OCI-M1 (cell line): Measurements from ENCODE around the gene CORIN.

Source experiments
- DNase-seq: peaks from one replicate; lab custom pipeline; 2025; lab: John Stamatoyannopoulos, UW

CORIN gene

DNA sequence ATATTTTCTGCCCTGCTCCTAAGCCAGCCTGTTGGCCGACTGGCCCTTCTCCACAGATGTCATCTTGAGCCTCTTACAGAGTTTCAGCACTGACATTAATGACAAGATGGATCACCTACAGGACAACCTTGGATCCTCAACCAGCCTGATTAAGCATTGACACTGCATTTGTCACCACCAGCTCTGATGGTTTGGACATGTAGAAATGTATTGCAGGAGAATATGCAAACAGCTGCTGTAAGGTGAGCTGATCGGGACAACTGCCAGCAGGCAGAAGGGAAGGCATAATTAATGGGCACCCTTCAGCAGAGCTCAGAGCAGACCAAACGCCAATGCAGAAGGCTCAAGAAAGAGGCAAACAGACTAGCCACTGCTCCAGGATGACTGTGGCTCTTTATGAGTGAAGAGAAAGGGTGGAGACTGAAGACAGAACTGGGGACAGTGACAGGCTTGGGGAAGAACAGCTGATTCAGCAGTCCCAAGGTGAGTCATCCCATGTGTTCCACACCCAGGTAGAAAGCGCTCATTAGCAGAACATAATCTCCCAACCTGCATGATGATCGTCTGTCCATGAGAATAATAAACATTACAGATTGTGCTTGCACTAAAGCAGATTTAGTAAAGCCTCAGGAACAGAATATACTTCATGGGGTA lies 6.7 kb downstream of the CORIN start:
- DNase-seq: no peak

DNA sequence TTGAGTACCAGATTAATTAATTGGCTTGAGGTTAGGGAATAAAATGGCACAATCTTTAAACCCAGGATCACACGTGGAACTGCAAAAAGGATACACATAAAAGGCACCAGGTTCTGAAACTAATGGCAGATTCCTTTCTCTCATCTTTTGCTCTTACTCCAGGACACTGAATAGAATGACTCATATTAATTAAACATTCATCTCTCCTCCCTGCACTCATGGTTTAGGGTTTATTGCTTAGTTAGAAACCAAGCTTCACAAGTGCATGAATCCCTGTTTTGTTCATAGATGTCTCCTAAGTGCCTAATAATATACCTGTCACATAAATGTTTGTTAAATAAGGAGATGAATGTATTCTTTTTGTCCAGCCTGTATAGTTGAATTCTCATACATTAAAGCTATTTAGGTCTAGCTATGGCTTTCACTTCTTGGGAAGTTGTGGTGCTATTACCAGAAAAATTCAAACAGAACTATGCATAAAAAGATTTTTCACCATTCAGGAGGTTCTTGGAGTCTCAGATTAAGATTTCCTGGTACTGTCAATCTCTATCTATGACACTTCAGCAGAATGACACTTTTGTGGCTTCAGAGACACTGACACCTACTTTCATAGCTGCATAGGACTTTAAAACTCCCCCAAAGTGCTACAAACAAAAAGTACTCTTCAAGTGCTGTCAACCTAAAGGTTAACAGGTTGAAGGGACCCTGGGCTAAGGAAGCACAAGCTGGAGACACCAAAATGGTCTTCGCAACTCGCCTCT lies 7.4 kb downstream of the CORIN start:
- DNase-seq: no peak

GRCh38 chr4:47829438-47829837 lies 8.4 kb downstream of the CORIN start:
- no peak for DNase-seq

GRCh38 chr4:47827343-47828047 lies 10.4 kb downstream of the CORIN start:
- DNase-seq: peak; percentile 7

- DNase-seq: no peak
Measured at GRCh38 chr4:47824840-47825239, 13.0 kb downstream of the CORIN start.

DNA sequence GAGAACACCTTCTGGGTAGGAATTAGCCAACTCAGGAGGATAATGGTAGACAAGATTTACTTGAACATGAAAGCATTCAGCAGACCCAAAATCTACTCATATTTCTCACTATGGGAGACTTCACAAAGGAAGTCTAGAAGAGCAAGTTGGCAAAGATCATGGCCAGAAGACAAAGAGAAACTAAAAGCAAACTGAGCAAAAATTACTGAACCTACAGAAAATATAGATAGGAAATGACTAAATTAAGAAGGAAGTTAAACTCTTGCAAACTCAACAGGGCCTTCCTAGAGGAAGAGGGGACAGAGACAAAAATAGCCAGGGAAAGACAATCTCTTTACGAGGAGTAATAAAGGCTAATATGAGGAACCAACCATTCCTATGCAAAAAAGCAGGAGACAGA lies 18.7 kb downstream of the CORIN start:
- peak; percentile 46 for DNase-seq

GRCh38 chr4:47817275-47817674 lies 20.6 kb downstream of the CORIN start:
- no peak for DNase-seq

DNA sequence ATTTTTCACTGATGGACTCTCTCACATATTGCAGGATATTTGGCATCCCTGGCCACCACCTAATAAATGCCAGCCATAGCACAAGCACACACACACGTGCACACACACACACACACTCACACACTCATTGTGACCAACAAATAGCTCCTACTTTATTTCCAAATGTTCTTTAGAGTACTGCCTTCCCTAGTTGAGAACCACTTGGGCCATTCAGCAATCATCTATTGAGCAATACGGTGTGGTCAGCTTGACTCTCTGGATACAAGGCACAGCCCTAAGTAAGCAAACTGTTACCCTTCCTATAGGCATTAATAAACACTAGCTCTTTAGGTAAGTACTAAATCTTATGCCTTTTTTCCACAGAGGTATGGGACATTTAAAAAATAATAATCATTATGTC lies 21.1 kb downstream of the CORIN start:
- no peak for DNase-seq

GRCh38 chr4:47814618-47815295 lies 23.1 kb downstream of the CORIN start:
- DNase-seq: no peak

GRCh38 chr4:47809654-47810203 lies 28.1 kb downstream of the CORIN start:
- no peak for DNase-seq

DNA sequence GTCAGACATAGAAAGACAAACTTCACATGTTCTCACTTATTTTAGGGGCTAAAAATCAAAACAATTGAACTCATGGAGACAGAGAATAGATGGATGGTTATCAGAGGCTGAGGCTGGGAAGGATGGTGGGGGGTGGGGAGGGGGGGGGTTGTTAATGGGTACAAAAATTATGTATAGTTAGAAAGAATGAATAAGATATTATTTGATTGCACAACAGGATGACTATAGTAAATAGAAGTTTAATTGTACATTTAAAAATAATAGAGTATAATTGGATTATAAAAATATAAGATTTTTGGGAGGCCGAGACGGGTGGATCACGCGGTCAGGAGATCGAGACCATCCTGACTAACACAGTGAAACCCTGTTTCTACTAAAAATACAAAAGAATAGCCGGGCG lies 33.3 kb downstream of the CORIN start:
- DNase-seq: no peak

- DNase-seq: no peak
Measured at GRCh38 chr4:47801481-47802002, 36.3 kb downstream of the CORIN start.

DNA sequence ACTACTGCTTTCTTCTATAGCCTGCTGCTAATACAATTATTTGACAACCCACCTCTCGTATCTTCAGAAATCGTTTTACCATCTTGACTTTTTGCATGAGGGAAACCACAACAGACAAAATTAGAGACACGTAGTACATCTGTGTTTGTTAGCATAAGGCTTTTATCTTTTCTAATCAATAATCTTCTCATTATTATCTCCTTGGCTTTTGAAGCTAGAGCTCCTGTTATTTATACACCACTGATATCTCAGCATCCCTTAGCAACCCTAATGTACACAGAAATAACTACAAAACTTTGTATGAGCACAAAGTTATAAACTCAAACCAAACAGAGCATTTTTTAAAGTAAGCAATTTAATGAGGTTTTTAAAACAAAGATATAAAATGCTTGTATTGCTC lies 39.7 kb downstream of the CORIN start:
- DNase-seq: no peak

DNA sequence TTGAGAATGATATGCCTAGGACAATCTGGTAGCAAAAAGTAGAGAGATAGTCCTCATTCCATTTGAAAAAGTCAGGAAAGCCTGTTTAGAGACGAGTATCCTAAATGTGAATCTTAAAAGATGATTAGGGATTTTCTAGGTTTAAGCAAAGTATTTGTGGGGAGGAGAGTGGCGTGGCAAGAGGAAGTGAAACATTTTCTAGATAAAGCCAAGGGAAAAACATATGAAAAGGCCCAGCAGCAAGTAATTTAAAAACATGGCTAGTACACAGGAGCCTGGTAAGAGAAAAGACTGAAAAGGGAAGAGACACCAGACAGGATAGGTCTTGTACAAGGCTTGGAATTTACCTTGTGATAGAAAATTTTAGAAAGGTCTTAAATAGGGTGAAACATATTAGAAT lies 45.9 kb downstream of the CORIN start:
- DNase-seq: peak; percentile 3

DNA sequence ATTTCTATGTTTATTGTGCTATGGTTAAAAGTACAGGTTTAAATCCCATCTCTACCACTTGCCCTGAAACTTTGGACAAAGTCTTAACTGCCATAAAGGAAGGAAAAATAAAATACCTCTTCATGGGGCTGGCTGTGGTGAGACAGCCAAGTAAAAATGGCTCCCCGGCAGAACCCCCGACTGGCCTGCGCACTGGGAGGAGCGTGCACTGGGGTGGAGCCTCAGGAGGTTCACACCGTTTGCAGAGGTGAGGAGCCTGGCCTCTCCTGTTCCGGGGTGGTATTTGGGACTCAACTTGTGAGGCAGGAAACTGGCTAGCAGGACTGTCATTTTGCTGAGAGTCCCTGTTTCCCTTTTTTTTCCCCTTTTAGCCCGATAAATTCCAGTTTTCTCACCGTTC lies 47.8 kb downstream of the CORIN start:
- DNase-seq: no peak

DNA sequence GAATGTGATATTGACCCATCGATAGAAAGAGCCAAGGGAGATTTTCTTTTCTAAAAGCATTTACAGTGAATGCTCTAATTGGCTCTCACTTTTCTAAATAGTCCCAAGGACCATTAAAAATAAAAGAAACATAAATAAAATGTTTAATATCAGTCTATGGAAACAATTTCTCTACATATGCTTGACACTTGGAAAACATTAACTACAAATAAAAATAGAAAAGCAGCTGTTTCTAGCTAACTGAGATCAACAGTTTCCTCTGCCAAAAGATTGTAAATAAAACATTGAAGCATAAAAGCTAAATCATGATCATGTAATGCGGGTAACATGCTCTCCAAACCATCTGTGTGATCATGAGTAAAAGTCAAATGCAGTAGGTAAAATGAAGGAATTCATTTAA lies 49.7 kb downstream of the CORIN start:
- no peak for DNase-seq

DNA sequence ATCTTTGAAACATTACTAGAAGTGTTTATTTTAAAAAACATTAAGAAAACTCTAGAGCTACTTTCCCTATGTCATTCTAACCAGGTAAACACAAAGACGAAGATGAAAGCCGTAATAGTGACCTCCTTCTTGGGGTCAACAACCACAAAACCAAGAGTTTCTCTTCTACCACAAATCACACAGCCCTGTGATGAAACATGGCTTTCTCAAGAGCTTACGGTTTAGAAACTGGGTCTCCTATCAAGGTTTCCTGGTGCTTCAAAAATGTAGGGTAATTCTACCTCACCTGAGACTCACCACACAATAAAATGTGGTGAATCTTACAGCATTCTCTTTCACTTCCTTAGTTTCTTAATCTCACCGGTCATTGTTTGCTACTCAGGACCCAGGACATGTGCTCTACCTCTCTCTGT lies 50.9 kb downstream of the CORIN start:
- DNase-seq: no peak

- no peak for DNase-seq
Measured at GRCh38 chr4:47785153-47785552, 52.7 kb downstream of the CORIN start.

DNA sequence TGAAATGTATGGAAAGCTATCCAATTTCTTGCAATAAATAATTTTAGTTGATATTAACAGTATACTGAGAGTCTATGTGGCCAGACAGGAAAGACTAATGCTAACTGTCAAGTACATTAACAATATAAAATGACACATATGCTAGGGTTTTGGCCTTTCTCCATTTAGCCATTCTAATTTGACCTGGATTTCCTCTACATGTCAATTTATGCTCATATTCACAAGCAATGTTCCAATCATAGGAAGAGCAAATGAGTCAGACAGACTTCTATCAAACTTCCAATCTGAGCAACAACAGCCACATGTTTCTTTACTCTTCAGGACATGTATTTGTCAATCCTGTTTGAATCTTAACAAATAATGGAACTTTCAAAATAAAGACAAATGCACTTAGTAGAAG lies 53.6 kb downstream of the CORIN start:
- no peak for DNase-seq

DNA sequence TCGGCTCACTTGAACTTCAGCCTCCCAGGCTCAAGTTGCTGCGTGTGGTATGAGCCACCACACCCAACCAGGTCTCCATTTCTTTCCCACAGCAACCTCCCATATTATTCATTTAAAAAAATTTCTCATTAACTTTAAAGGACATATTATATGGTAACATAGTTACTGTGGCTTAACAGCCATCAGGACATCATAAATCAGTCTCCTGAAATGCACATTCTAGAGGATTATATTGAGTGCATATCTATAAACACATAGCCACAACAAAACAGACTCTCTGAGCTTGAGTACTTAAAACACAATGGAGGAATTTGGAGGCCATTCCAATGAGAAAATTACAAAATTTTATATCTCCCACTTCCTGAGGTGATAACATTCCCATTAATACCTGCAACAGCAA lies 61.5 kb downstream of the CORIN start:
- DNase-seq: no peak

DNA sequence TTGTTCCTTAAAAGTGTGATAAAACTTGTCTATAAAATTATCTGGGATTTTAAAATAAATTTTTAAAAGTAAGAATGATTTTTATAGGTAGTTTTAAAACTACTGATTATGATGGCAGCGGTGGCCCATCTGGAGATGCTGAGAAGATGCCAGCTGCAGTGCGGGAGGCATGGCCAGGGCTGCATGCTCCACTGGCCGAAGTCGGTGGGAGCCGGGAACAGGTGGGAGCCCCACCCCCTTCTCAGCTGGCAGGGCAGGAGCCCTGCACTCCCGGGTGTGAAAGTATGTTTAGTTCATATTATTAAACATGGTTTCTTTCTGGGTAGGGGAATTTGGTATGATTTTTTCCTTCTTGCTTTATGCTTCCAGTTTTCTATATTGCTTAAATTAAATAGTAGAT lies 63.8 kb downstream of the CORIN start:
- no peak for DNase-seq

- DNase-seq: no peak
Measured at GRCh38 chr4:47771020-47771419, 66.8 kb downstream of the CORIN start.
